IPS DF 6.9 (cell line): ENCODE measurements around the gene FKBP5.

Experiments used
- DNase-seq: peaks from one replicate; pipeline ENCODE4 v3.0.0-alpha.2; 2013; ENCODE audit warnings: low read depth, low spot score
- H3K27ac ChIP-seq: one replicate; pipeline ENCODE4 v1.5.1; 2013; ENCODE audit warnings: low read length, control low read depth
- H3K27me3 ChIP-seq: 2 replicates; pipeline ENCODE4 v1.6.1; 2013; ENCODE audit warnings: mild to moderate bottlenecking, low read length; ENCODE audit not compliant: control insufficient read depth, insufficient read depth
- H3K36me3 ChIP-seq: 2 replicates; pipeline ENCODE4 v1.6.1; 2013; ENCODE audit warnings: low read length; ENCODE audit not compliant: control insufficient read depth, insufficient read depth
- H3K4me1 ChIP-seq: 2 replicates; pipeline ENCODE4 v1.6.1; 2013; ENCODE audit warnings: low read length; ENCODE audit not compliant: control insufficient read depth, insufficient read depth
- H3K4me3 ChIP-seq: 2 replicates; pipeline ENCODE4 v1.5.1; 2013; ENCODE audit warnings: mild to moderate bottlenecking, low read length
- H3K9me3 ChIP-seq: 2 replicates; pipeline ENCODE4 v1.6.1; 2013; ENCODE audit warnings: low read length, inconsistent platforms; ENCODE audit not compliant: control insufficient read depth, insufficient read depth
- WGBS: extraction: QIAGEN DNeasy Blood & Tissue Kit; methylation state at CpG from one replicate; pipeline ENCODE4 v1.1.7; 2013; ENCODE audit warnings: mixed read lengths, missing lambda C conversion rate; ENCODE audit not compliant: insufficient read length, insufficient coverage; 5-methylcytosine and 5-hydroxymethylcytosine counted together

Gene FKBP5

GRCh38 chr6:35566794-35567193 is 121.9 kb downstream of the FKBP5 start:
- H3K9me3 ChIP-seq, result no peaks in the 10 kb centered on the region
- no CpG with 5 or more reads among the region's 8 CpGs for WGBS
- no peaks in the 10 kb centered on the region for H3K4me1 ChIP-seq
- no peak overlapping the region for H3K4me3 ChIP-seq
- H3K27ac ChIP-seq, result no peak overlapping the region
- no peaks in the 10 kb centered on the region for H3K36me3 ChIP-seq
- DNase-seq, result no peak
- H3K27me3 ChIP-seq, result no peaks in the 10 kb centered on the region

GRCh38 chr6:35564733-35565132 is 124.0 kb downstream of the FKBP5 start:
- Histone ChIP-seq H3K4me3 (no peak overlapping the region), H3K4me1 (no peaks in the 10 kb centered on the region), H3K27me3 (no peaks in the 10 kb centered on the region), H3K27ac (no peak overlapping the region), H3K9me3 (no peaks in the 10 kb centered on the region), H3K36me3 (no peaks in the 10 kb centered on the region)
- DNase-seq, result no peak

GRCh38 chr6:35562060-35562459 is 126.7 kb downstream of the FKBP5 start:
- no CpG with 5 or more reads among the region's 11 CpGs for whole genome bisulfite sequencing
- Histone ChIP-seq H3K27ac (no peak overlapping the region), H3K4me1 (no peaks in the 10 kb centered on the region), H3K4me3 (no peak overlapping the region), H3K36me3 (no peaks in the 10 kb centered on the region), H3K27me3 (no peaks in the 10 kb centered on the region), H3K9me3 (no peaks in the 10 kb centered on the region)
- DNase-seq, result no peak

- Histone ChIP-seq H3K27ac (no peak overlapping the region), H3K9me3 (no peaks in the 10 kb centered on the region), H3K36me3 (no peaks in the 10 kb centered on the region), H3K4me3 (no peak overlapping the region), H3K4me1 (no peaks in the 10 kb centered on the region), H3K27me3 (no peaks in the 10 kb centered on the region)
- WGBS, result no CpG with 5 or more reads among the region's 5 CpGs
- no peak for DNase-seq
These were observed 127.6 kb downstream of the FKBP5 start for GRCh38 chr6:35561113-35561512.

GRCh38 chr6:35558571-35558970 is 130.1 kb downstream of the FKBP5 start:
- no peaks in the 10 kb centered on the region for H3K36me3 ChIP-seq
- H3K4me1 ChIP-seq, result no peaks in the 10 kb centered on the region
- no peaks in the 10 kb centered on the region for H3K9me3 ChIP-seq
- no CpG with 5 or more reads among the region's 12 CpGs for WGBS
- no peak for DNase-seq
- H3K27me3 ChIP-seq, result no peaks in the 10 kb centered on the region
- H3K4me3 ChIP-seq, result no peak overlapping the region
- H3K27ac ChIP-seq, result no peak overlapping the region

GRCh38 chr6:35557239-35557638 is 131.5 kb downstream of the FKBP5 start:
- Histone ChIP-seq H3K4me1 (no peaks in the 10 kb centered on the region), H3K27me3 (no peaks in the 10 kb centered on the region), H3K36me3 (no peaks in the 10 kb centered on the region), H3K9me3 (no peaks in the 10 kb centered on the region), H3K4me3 (no peak overlapping the region), H3K27ac (no peak overlapping the region)
- no CpG with 5 or more reads among the region's 6 CpGs for WGBS
- no peak for DNase-seq

GRCh38 chr6:35554811-35555210 is 133.9 kb downstream of the FKBP5 start:
- Histone ChIP-seq H3K36me3 (no peaks in the 10 kb centered on the region), H3K27me3 (no peaks in the 10 kb centered on the region), H3K27ac (no peak overlapping the region), H3K9me3 (no peaks in the 10 kb centered on the region), H3K4me3 (no peak overlapping the region), H3K4me1 (no peaks in the 10 kb centered on the region)
- no peak for DNase-seq
- no CpG with 5 or more reads among the region's 4 CpGs for WGBS

GRCh38 chr6:35553315-35553714 is 135.4 kb downstream of the FKBP5 start:
- Histone ChIP-seq H3K4me1 (no peaks in the 10 kb centered on the region), H3K36me3 (no peaks in the 10 kb centered on the region)
- WGBS, result no CpG with 5 or more reads among the region's 6 CpGs

GRCh38 chr6:35552285-35552917 is 136.3 kb downstream of the FKBP5 start:
- WGBS, result no CpG with 5 or more reads among the region's 5 CpGs
- DNase-seq, result peak; percentile 63
- H3K27me3 ChIP-seq, result no peaks in the 10 kb centered on the region
- H3K27ac ChIP-seq, result no peak overlapping the region
- H3K36me3 ChIP-seq, result no peaks in the 10 kb centered on the region
- H3K9me3 ChIP-seq, result no peaks in the 10 kb centered on the region
- no peak overlapping the region for H3K4me3 ChIP-seq
- H3K4me1 ChIP-seq, result no peaks in the 10 kb centered on the region

More at GRCh38 chr6:35553315-35553714, 135.4 kb downstream of the FKBP5 start:
- no peak for DNase-seq
- Histone ChIP-seq H3K9me3 (no peaks in the 10 kb centered on the region), H3K27me3 (no peaks in the 10 kb centered on the region), H3K4me3 (no peak overlapping the region), H3K27ac (no peak overlapping the region)

- no CpG with 5 or more reads among the region's 1 CpG for WGBS
- Histone ChIP-seq H3K9me3 (no peaks in the 10 kb centered on the region), H3K4me3 (no peak overlapping the region), H3K4me1 (no peaks in the 10 kb centered on the region), H3K27me3 (no peaks in the 10 kb centered on the region), H3K27ac (no peak overlapping the region), H3K36me3 (no peaks in the 10 kb centered on the region)
- DNase-seq, result no peak
These were observed 138.3 kb downstream of the FKBP5 start for GRCh38 chr6:35550437-35550836.

- Histone ChIP-seq H3K4me1 (peaks cover 4% of the 10 kb centered on the region), H3K4me3 (no peak overlapping the region), H3K9me3 (no peaks in the 10 kb centered on the region), H3K36me3 (no peaks in the 10 kb centered on the region), H3K27ac (no peak overlapping the region), H3K27me3 (no peaks in the 10 kb centered on the region)
- WGBS, result no CpG with 5 or more reads among the region's 6 CpGs
- no peak for DNase-seq
These were observed 141.0 kb downstream of the FKBP5 start for GRCh38 chr6:35547676-35548075.
